PC-9 (cell line): ENCODE data around the gene MAGEA6. TPM values are rescaled to one million over a fixed set of nuclear protein-coding genes. Genes with fewer than 3 reads are reported as not detected.

Experiments used
- BruUV-seq: library from RNA; stranded (reverse); fragments of 400-500 nt; replicated peaks from 2 replicates; lab custom pipeline; 2021; lab: Mats Ljungman, UMichigan
- CTCF ChIA-PET: fragments of 300-600 bp; sonication (Branson Sonifier 250); formaldehyde crosslinking; loops from one replicate; lab custom pipeline; 2022; ENCODE audit warnings: antibody characterized with exemption; lab: Charles Lee
- POLR2A ChIA-PET: fragments of 300-600 bp; sonication (Branson Sonifier 250); formaldehyde crosslinking; loops from one replicate; lab custom pipeline; 2022; ENCODE audit warnings: antibody characterized with exemption; ENCODE audit not compliant: unreplicated experiment; lab: Charles Lee
- DNase-seq, 2 experiments: peaks; one replicate each; pipeline versions ENCODE4 v3.0.0 to v3.0.0-alpha.2; 2015 to 2022; ENCODE audit warnings: mixed read lengths in 1 of 2
- H2AFZ ChIP-seq: fragments of 200-600 bp; sonication (generic); 2 replicates; pipeline ENCODE4 v1.8.1; 2017; ENCODE audit warnings: antibody characterized with exemption
- H3F3A ChIP-seq: fragments of 200-600 bp; sonication (generic); 2 replicates; pipeline ENCODE4 v1.8.1; 2017; ENCODE audit warnings: antibody characterized with exemption, mild to moderate bottlenecking, low read depth; ENCODE audit not compliant: insufficient read depth
- H3K27ac ChIP-seq: fragments of 200-600 bp; sonication (generic); 2 replicates; pipeline ENCODE4 v1.6.1; 2016; ENCODE audit warnings: mixed run types
- H3K27me3 ChIP-seq: fragments of 200-600 bp; sonication (generic); 2 replicates; pipeline ENCODE4 v1.6.1; 2016; ENCODE audit warnings: low read depth, mixed run types; ENCODE audit not compliant: insufficient read depth
- H3K36me3 ChIP-seq: fragments of 200-600 bp; sonication (generic); 2 replicates; pipeline ENCODE4 v1.6.1; 2016; ENCODE audit warnings: low read depth, mixed run types
- H3K4me1 ChIP-seq: fragments of 200-600 bp; sonication (generic); replicated peaks from 2 replicates; pipeline ENCODE4 v1.6.1; 2016; ENCODE audit warnings: mixed run types; ENCODE audit not compliant: insufficient read depth
- H3K4me2 ChIP-seq: fragments of 200-600 bp; sonication (generic); 2 replicates; pipeline ENCODE4 v1.6.1; 2017; ENCODE audit warnings: mixed run types
- H3K4me3 ChIP-seq: fragments of 200-600 bp; sonication (generic); 2 replicates; pipeline ENCODE4 v1.6.1; 2016; ENCODE audit warnings: mixed run types
- H3K79me2 ChIP-seq: fragments of 200-600 bp; sonication (generic); 2 replicates; pipeline ENCODE4 v1.6.1; 2017; ENCODE audit warnings: low read depth, mixed run types
- H3K9me2 ChIP-seq: fragments of 200-600 bp; sonication (generic); 2 replicates; pipeline ENCODE4 v1.8.1; 2017; ENCODE audit warnings: mild to moderate bottlenecking; ENCODE audit not compliant: insufficient read depth
- H3K9me3 ChIP-seq: fragments of 200-600 bp; sonication (generic); 2 replicates; pipeline ENCODE4 v1.8.1; 2016; ENCODE audit warnings: low read depth; ENCODE audit not compliant: insufficient read depth
- H4K20me1 ChIP-seq: fragments of 200-600 bp; sonication (generic); 2 replicates; pipeline ENCODE4 v1.8.1; 2017; ENCODE audit not compliant: insufficient read depth
- CTCF ChIP-seq: fragments of 200-600 bp; sonication (generic); conservative IDR thresholded peaks from 2 replicates; pipeline ENCODE4 v1.6.1; 2017; ENCODE audit warnings: mixed run types, antibody characterized with exemption, mild to moderate bottlenecking, moderate library complexity
- EZH2 ChIP-seq: fragments of 200-600 bp; sonication (generic); IDR thresholded peaks from 2 replicates; pipeline ENCODE4 v1.8.0; 2017; ENCODE audit warnings: antibody characterized with exemption, low read depth
- intact Hi-C: fragments of 100-400 bp; cut with micrococcal nuclease; formaldehyde crosslinking; loops from one replicate; pipeline ENCODE4 v1.10.0; 2022; ENCODE audit not compliant: unreplicated experiment
- total RNA-seq: library from RNA; stranded (reverse); gene quantifications from 2 replicates; pipeline ENCODE4 v1.2.3, GENCODE V29; 2021

The MAGEA6 gene
- total RNA-seq, 1 experiment from 2014 or later = 122 TPM

- H4K20me1 ChIP-seq = no peaks in the 10 kb centered on the region
- POLR2A ChIA-PET = no interaction called here
- H3K9me2 ChIP-seq = no peaks in the 10 kb centered on the region
- H3K27me3 ChIP-seq = peaks cover 11% of the 10 kb centered on the region; the same call in 1 of the 2 replicates
- no peak overlapping the region for H3K4me3 ChIP-seq
- BruUV-seq = no TSS peak
- H3K4me2 ChIP-seq = no peak overlapping the region
- DNase-seq = peak in 1 of 2 experiments; percentile 17
- H3K36me3 ChIP-seq = no peaks in the 10 kb centered on the region
- no peak overlapping the region for H2AFZ ChIP-seq
- no peak overlapping the region for H3K27ac ChIP-seq
- H3K9me3 ChIP-seq = no peaks in the 10 kb centered on the region
- CTCF ChIA-PET = no interaction called here
- intact Hi-C loops = no loop called here
- H3F3A ChIP-seq = no peaks in the 10 kb centered on the region
- no peaks in the 10 kb centered on the region for H3K79me2 ChIP-seq
- TF ChIP-seq EZH2 (no peak), CTCF (no peak)
- no peaks in the 10 kb centered on the region for H3K4me1 ChIP-seq
These were observed 44.1 kb downstream of the MAGEA6 start for GRCh38 chrX:152725409-152725808.

Other genes starting within 250 kb of the MAGEA6 start
- gene GABRQ, start 131.8 kb downstream of the MAGEA6 start, total RNA-seq = not detected in 2 replicates
- gene MAGEA3, start 70.9 kb downstream of the MAGEA6 start, total RNA-seq = 133 and 135 TPM in 2 replicates
- gene CSAG2, start 60.4 kb downstream of the MAGEA6 start, total RNA-seq = not detected in 2 replicates
- 30.1 and 35.3 TPM in 2 replicates for gene MAGEA2B, start 55.1 kb downstream of the MAGEA6 start, total RNA-seq
- 33.2 and 36.5 TPM in 2 replicates for gene CSAG1, start 36.0 kb downstream of the MAGEA6 start, total RNA-seq
- gene MAGEA12, start 35.9 kb downstream of the MAGEA6 start, total RNA-seq = 17.2 and 24.2 TPM in 2 replicates
- 16.2 and 18.7 TPM in 2 replicates for gene MAGEA2, start 15.8 kb downstream of the MAGEA6 start, total RNA-seq
- gene CSAG3, start 10.5 kb downstream of the MAGEA6 start, total RNA-seq = 41.6 and 52.9 TPM in 2 replicates
- gene CETN2, start 61.1 kb upstream of the MAGEA6 start, total RNA-seq = 66.9 and 78.6 TPM in 2 replicates
- gene NSDHL, start 61.4 kb upstream of the MAGEA6 start, total RNA-seq = 40.9 and 55.1 TPM in 2 replicates
- 40.6 and 42.8 TPM in 2 replicates for gene ZNF185, start 128.4 kb upstream of the MAGEA6 start, total RNA-seq
- not detected in 2 replicates for gene PNMA5, start 224.4 kb upstream of the MAGEA6 start, total RNA-seq